NCI-H2081 (cell line): Measurements from ENCODE around the gene FOXI1.
"Not testable (repeated sequence)": the region's sequence is repeated elsewhere in the genome, so short reads cannot be mapped to it uniquely, and the experiment has no call there.

Source experiments
- DNase-seq, 2 experiments: peaks; one replicate each; lab custom pipeline; 2025; lab: John Stamatoyannopoulos, UW

FOXI1 gene

GRCh38 chr5:170092455-170093101 lies 13.1 kb upstream of the FOXI1 start:
- no peak for DNase-seq

- not testable (repeated sequence) for DNase-seq
Measured at GRCh38 chr5:170094329-170094728, 11.4 kb upstream of the FOXI1 start.

GRCh38 chr5:170095646-170096045 lies 10.1 kb upstream of the FOXI1 start:
- DNase-seq, result no peak

GRCh38 chr5:170097934-170098333 lies 7.8 kb upstream of the FOXI1 start:
- no peak for DNase-seq

- DNase-seq, result peak in 1 of 2 experiments; percentile 3
Measured at GRCh38 chr5:170100066-170100943, 5.4 kb upstream of the FOXI1 start.

GRCh38 chr5:170103447-170103846 lies 2.2 kb upstream of the FOXI1 start:
- no peak for DNase-seq

- no peak for DNase-seq
Measured at GRCh38 chr5:170104299-170104698, 1.4 kb upstream of the FOXI1 start.

GRCh38 chr5:170104710-170105109 lies 987 bp upstream of the FOXI1 start:
- no peak for DNase-seq

- DNase-seq, result no peak
Measured at GRCh38 chr5:170107674-170108073, 2.0 kb downstream of the FOXI1 start.

- no peak for DNase-seq
Measured at GRCh38 chr5:170108266-170108785, 2.6 kb downstream of the FOXI1 start.

GRCh38 chr5:170109059-170110031 lies 3.6 kb downstream of the FOXI1 start:
- no peak for DNase-seq

GRCh38 chr5:170110403-170111087 lies 4.8 kb downstream of the FOXI1 start:
- no peak for DNase-seq

GRCh38 chr5:170111088-170111785 lies 5.5 kb downstream of the FOXI1 start:
- no peak for DNase-seq

- no peak for DNase-seq
Measured at GRCh38 chr5:170112876-170113521, 7.3 kb downstream of the FOXI1 start.

GRCh38 chr5:170113522-170113900 lies 7.8 kb downstream of the FOXI1 start:
- no peak for DNase-seq

- no peak for DNase-seq
Measured at GRCh38 chr5:170114271-170114670, 8.6 kb downstream of the FOXI1 start.

GRCh38 chr5:170115925-170116324 lies 10.2 kb downstream of the FOXI1 start:
- DNase-seq, result no peak

- DNase-seq, result no peak
Measured at GRCh38 chr5:170117736-170118135, 12.0 kb downstream of the FOXI1 start.

GRCh38 chr5:170120576-170120975 lies 14.9 kb downstream of the FOXI1 start:
- no peak for DNase-seq

- no peak for DNase-seq
Measured at GRCh38 chr5:170121321-170121720, 15.6 kb downstream of the FOXI1 start.
